WTC11 (cell line): ENCODE measurements around the gene CRTC3. TPM values are rescaled to one million over a fixed set of nuclear protein-coding genes. Genes with fewer than 3 reads are reported as not detected.

ENCODE experiments used
- ATAC-seq: fragments of 200-7000 bp; cut with Tn5 transposase; 2 replicates; pipeline ENCODE4 v1.10.0; 2021; ENCODE audit warnings: mild to moderate bottlenecking, moderate library complexity
- CTCF ChIA-PET: fragments of 300-600 bp; sonication (Branson Sonifier 250); formaldehyde crosslinking; loops from one replicate; lab custom pipeline; 2021; ENCODE audit warnings: antibody characterized with exemption; lab: Charles Lee
- POLR2A ChIA-PET: fragments of 350-600 bp; sonication (Branson Sonifier 250); formaldehyde crosslinking; loops from one replicate; lab custom pipeline; 2021; ENCODE audit warnings: antibody characterized with exemption; lab: Charles Lee
- DNase-seq: peaks from one replicate; pipeline ENCODE4 v3.0.0; 2021; ENCODE audit warnings: low spot score
- H3K27ac Mint-ChIP-seq: 2 replicates; pipeline ENCODE4 v1.8.0; 2021; ENCODE audit warnings: mixed read lengths
- H3K27me3 Mint-ChIP-seq: 2 replicates; pipeline ENCODE4 v1.8.0; 2021; ENCODE audit warnings: low read depth, mild to moderate bottlenecking, moderate library complexity, mixed read lengths
- H3K36me3 Mint-ChIP-seq: 2 replicates; pipeline ENCODE4 v1.8.0; 2021; ENCODE audit warnings: mixed read lengths
- H3K4me1 Mint-ChIP-seq: 2 replicates; pipeline ENCODE4 v1.8.0; 2022; ENCODE audit warnings: mixed read lengths
- H3K4me3 Mint-ChIP-seq: 2 replicates; pipeline ENCODE4 v1.8.0; 2021; ENCODE audit warnings: mild to moderate bottlenecking, moderate library complexity, mixed read lengths
- H3K9me3 Mint-ChIP-seq: 2 replicates; pipeline ENCODE4 v1.8.0; 2021; ENCODE audit warnings: mixed read lengths
- ATF1 ChIP-seq: sonication (generic); formaldehyde crosslinking; IDR thresholded peaks from 2 replicates; pipeline ENCODE4 v1.8.1; 2023; ENCODE audit warnings: mild to moderate bottlenecking, moderate library complexity, missing genetic modification reagents
- CTCF ChIP-seq: fragments of 200-600 bp; IDR thresholded peaks from 2 replicates; pipeline ENCODE4 v1.8.0; 2022; ENCODE audit warnings: antibody characterized with exemption
- FOXJ3 ChIP-seq: sonication (generic); formaldehyde crosslinking; IDR thresholded peaks from 2 replicates; pipeline ENCODE4 v1.9.0; 2021; ENCODE audit warnings: missing genetic modification reagents, mild to moderate bottlenecking, borderline replicate concordance
- MYBL2 ChIP-seq: sonication (generic); formaldehyde crosslinking; IDR thresholded peaks from 2 replicates; pipeline ENCODE4 v1.8.1; 2023; ENCODE audit warnings: mild to moderate bottlenecking, moderate library complexity, missing genetic modification reagents
- NFYB ChIP-seq: sonication (generic); formaldehyde crosslinking; conservative IDR thresholded peaks from 2 replicates; pipeline ENCODE4 v1.8.0; 2022; ENCODE audit warnings: low read depth, missing genetic modification reagents
- NR3C1 ChIP-seq: sonication (generic); formaldehyde crosslinking; conservative IDR thresholded peaks from 2 replicates; pipeline ENCODE4 v1.8.1; 2023; ENCODE audit warnings: low read depth, mild to moderate bottlenecking, missing genetic modification reagents
- OVOL2 ChIP-seq: fragments of 250-450 bp; sonication (Bioruptor Pico); IDR thresholded peaks from 2 replicates; pipeline ENCODE4 v1.9.0; 2021; ENCODE audit warnings: mild to moderate bottlenecking, borderline replicate concordance
- TEAD4 ChIP-seq: sonication (generic); formaldehyde crosslinking; IDR thresholded peaks from 2 replicates; pipeline ENCODE4 v1.8.0; 2022; ENCODE audit warnings: mild to moderate bottlenecking, missing genetic modification reagents
- ZBTB21 ChIP-seq: sonication (generic); formaldehyde crosslinking; IDR thresholded peaks from 2 replicates; pipeline ENCODE4 v1.8.1; 2023; ENCODE audit warnings: mild to moderate bottlenecking, missing genetic modification reagents, borderline replicate concordance
- ZMAT4 ChIP-seq: fragments of 250-450 bp; sonication (Bioruptor Pico); IDR thresholded peaks from 2 replicates; pipeline ENCODE4 v1.9.0; 2021; ENCODE audit warnings: mild to moderate bottlenecking
- ZNF138 ChIP-seq: sonication (generic); formaldehyde crosslinking; conservative IDR thresholded peaks from 2 replicates; pipeline ENCODE4 v1.8.1; 2022; ENCODE audit warnings: mild to moderate bottlenecking, moderate library complexity, missing genetic modification reagents
- ZNF423 ChIP-seq: fragments of 250-450 bp; sonication (Bioruptor Pico); IDR thresholded peaks from 2 replicates; pipeline ENCODE4 v2.1.2; 2022; ENCODE audit warnings: mild to moderate bottlenecking, moderate library complexity
- ZNF425 ChIP-seq: fragments of 250-450 bp; sonication (Bioruptor Pico); conservative IDR thresholded peaks from 2 replicates; pipeline ENCODE4 v1.9.0; 2021; ENCODE audit warnings: mild to moderate bottlenecking
- ZNF671 ChIP-seq: fragments of 250-450 bp; sonication (Bioruptor Pico); IDR thresholded peaks from 2 replicates; pipeline ENCODE4 v1.8.0; 2021; ENCODE audit warnings: mild to moderate bottlenecking
- total RNA-seq: library from RNA; stranded (reverse); gene quantifications from 3 replicates; pipeline ENCODE4 v1.2.3, GENCODE V29; 2021
- TF ChIP-seq, protein P1 (sequence below): sonication (generic); formaldehyde crosslinking; IDR thresholded peaks from 2 replicates; pipeline ENCODE4 v1.8.1; 2023; ENCODE audit warnings: mild to moderate bottlenecking, missing genetic modification reagents
- TF ChIP-seq, protein P2 (sequence below): sonication (generic); formaldehyde crosslinking; IDR thresholded peaks from 2 replicates; pipeline ENCODE4 v1.8.0; 2023; ENCODE audit warnings: missing genetic modification reagents, mild to moderate bottlenecking, borderline replicate concordance
- TF ChIP-seq, protein P3 (sequence below): sonication (generic); formaldehyde crosslinking; conservative IDR thresholded peaks from 2 replicates; pipeline ENCODE4 v1.8.1; 2023; ENCODE audit warnings: mild to moderate bottlenecking, low read depth, missing genetic modification reagents, moderate library complexity
- TF ChIP-seq, protein P4 (sequence below): sonication (generic); formaldehyde crosslinking; IDR thresholded peaks from 2 replicates; pipeline ENCODE4 v1.8.1; 2022; ENCODE audit warnings: low read depth, mild to moderate bottlenecking, moderate library complexity, missing genetic modification reagents, borderline replicate concordance
- TF ChIP-seq, protein P5 (sequence below): sonication (generic); formaldehyde crosslinking; IDR thresholded peaks from 2 replicates; pipeline ENCODE4 v1.8.1; 2023; ENCODE audit warnings: mild to moderate bottlenecking, missing genetic modification reagents, moderate library complexity

CRTC3 gene
- total RNA-seq, 1 experiment from 2014 or later: 8.4 TPM

DNA sequence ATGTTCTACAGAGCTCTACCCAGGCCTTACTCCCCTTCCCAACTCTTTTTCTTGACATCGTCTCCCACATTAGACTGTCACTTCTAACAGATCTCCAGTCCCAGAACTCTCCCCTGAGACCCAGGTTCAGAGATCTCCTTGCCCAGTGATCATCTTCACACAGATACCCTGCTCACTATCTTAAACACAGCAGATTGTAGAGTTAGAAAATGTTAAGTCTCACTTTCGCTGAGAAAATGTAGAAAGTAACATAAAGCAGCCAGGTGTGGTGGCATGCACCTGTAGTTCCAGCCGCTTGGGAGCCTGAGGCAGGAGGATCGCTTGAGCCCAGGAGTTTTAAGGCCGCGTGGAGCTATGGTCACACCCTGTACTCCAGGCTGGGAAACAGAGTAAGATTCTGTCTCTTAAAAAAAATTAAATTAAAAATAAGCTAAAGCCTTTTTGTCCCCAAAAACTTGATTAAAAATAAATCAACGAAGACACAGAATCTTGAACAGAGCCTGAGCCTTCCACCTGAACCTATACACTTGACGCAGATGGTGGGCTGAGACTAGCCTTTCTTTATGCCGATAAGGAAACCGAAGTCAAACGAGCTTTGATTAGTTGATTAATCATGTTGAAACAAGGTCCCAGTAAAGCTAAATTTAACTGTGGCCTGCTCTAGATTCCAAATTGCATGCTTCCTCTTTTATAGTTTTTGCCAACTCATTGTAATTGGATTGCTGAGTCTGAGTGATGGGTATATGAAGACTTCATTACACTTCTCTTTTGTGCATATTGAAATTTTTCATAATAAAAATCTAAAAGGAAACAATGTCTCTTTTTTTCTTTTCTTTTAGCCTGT lies 156.1 kb downstream of the CRTC3 start:
- H3K27ac Mint-ChIP-seq: no peak overlapping the region

More for the DNA sequence above, 156.1 kb downstream of the CRTC3 start:
- Mint-ChIP-seq H3K4me3 (no peak overlapping the region), H3K27me3 (no peaks in the 10 kb centered on the region), H3K4me1 (0 out of 2 replicates have a peak, but pooled peaks cover 3% of the 10 kb centered on the region), H3K36me3 (peaks cover 2% of the 10 kb centered on the region), H3K9me3 (peaks cover 8% of the 10 kb centered on the region)
- DNase-seq (no peak), ATAC-seq (no peak)
- TF ChIP-seq OVOL2 (CRISPR knock-in tag) (no peak), ATF1 (CRISPR knock-in tag) (no peak), TEAD4 (CRISPR knock-in tag) (no peak), NFYB (CRISPR knock-in tag) (no peak), ZNF671 (CRISPR knock-in tag) (no peak), MYBL2 (CRISPR knock-in tag) (no peak), ZBTB21 (CRISPR knock-in tag) (no peak), ZNF138 (CRISPR knock-in tag) (no peak), FOXJ3 (no peak), NR3C1 (no peak), ZNF423 (CRISPR knock-in tag) (no peak), ZNF425 (CRISPR knock-in tag) (no peak), ZMAT4 (CRISPR knock-in tag) (no peak), CTCF (no peak)
- TF ChIP-seq, protein P1, sequence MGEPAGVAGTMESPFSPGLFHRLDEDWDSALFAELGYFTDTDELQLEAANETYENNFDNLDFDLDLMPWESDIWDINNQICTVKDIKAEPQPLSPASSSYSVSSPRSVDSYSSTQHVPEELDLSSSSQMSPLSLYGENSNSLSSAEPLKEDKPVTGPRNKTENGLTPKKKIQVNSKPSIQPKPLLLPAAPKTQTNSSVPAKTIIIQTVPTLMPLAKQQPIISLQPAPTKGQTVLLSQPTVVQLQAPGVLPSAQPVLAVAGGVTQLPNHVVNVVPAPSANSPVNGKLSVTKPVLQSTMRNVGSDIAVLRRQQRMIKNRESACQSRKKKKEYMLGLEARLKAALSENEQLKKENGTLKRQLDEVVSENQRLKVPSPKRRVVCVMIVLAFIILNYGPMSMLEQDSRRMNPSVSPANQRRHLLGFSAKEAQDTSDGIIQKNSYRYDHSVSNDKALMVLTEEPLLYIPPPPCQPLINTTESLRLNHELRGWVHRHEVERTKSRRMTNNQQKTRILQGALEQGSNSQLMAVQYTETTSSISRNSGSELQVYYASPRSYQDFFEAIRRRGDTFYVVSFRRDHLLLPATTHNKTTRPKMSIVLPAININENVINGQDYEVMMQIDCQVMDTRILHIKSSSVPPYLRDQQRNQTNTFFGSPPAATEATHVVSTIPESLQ (CRISPR knock-in tag): no peak
- TF ChIP-seq, protein P2, sequence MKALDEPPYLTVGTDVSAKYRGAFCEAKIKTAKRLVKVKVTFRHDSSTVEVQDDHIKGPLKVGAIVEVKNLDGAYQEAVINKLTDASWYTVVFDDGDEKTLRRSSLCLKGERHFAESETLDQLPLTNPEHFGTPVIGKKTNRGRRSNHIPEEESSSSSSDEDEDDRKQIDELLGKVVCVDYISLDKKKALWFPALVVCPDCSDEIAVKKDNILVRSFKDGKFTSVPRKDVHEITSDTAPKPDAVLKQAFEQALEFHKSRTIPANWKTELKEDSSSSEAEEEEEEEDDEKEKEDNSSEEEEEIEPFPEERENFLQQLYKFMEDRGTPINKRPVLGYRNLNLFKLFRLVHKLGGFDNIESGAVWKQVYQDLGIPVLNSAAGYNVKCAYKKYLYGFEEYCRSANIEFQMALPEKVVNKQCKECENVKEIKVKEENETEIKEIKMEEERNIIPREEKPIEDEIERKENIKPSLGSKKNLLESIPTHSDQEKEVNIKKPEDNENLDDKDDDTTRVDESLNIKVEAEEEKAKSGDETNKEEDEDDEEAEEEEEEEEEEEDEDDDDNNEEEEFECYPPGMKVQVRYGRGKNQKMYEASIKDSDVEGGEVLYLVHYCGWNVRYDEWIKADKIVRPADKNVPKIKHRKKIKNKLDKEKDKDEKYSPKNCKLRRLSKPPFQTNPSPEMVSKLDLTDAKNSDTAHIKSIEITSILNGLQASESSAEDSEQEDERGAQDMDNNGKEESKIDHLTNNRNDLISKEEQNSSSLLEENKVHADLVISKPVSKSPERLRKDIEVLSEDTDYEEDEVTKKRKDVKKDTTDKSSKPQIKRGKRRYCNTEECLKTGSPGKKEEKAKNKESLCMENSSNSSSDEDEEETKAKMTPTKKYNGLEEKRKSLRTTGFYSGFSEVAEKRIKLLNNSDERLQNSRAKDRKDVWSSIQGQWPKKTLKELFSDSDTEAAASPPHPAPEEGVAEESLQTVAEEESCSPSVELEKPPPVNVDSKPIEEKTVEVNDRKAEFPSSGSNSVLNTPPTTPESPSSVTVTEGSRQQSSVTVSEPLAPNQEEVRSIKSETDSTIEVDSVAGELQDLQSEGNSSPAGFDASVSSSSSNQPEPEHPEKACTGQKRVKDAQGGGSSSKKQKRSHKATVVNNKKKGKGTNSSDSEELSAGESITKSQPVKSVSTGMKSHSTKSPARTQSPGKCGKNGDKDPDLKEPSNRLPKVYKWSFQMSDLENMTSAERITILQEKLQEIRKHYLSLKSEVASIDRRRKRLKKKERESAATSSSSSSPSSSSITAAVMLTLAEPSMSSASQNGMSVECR (CRISPR knock-in tag): no peak
- TF ChIP-seq, protein P3, sequence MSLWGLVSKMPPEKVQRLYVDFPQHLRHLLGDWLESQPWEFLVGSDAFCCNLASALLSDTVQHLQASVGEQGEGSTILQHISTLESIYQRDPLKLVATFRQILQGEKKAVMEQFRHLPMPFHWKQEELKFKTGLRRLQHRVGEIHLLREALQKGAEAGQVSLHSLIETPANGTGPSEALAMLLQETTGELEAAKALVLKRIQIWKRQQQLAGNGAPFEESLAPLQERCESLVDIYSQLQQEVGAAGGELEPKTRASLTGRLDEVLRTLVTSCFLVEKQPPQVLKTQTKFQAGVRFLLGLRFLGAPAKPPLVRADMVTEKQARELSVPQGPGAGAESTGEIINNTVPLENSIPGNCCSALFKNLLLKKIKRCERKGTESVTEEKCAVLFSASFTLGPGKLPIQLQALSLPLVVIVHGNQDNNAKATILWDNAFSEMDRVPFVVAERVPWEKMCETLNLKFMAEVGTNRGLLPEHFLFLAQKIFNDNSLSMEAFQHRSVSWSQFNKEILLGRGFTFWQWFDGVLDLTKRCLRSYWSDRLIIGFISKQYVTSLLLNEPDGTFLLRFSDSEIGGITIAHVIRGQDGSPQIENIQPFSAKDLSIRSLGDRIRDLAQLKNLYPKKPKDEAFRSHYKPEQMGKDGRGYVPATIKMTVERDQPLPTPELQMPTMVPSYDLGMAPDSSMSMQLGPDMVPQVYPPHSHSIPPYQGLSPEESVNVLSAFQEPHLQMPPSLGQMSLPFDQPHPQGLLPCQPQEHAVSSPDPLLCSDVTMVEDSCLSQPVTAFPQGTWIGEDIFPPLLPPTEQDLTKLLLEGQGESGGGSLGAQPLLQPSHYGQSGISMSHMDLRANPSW (CRISPR knock-in tag): no peak
- TF ChIP-seq, protein P4, sequence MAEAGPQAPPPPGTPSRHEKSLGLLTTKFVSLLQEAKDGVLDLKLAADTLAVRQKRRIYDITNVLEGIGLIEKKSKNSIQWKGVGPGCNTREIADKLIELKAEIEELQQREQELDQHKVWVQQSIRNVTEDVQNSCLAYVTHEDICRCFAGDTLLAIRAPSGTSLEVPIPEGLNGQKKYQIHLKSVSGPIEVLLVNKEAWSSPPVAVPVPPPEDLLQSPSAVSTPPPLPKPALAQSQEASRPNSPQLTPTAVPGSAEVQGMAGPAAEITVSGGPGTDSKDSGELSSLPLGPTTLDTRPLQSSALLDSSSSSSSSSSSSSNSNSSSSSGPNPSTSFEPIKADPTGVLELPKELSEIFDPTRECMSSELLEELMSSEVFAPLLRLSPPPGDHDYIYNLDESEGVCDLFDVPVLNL (CRISPR knock-in tag): no peak
- TF ChIP-seq, protein P5, sequence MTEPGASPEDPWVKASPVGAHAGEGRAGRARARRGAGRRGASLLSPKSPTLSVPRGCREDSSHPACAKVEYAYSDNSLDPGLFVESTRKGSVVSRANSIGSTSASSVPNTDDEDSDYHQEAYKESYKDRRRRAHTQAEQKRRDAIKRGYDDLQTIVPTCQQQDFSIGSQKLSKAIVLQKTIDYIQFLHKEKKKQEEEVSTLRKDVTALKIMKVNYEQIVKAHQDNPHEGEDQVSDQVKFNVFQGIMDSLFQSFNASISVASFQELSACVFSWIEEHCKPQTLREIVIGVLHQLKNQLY (CRISPR knock-in tag): no peak
- ChIA-PET POLR2A (no interaction called here), CTCF (interaction anchor here (0.6 kb wide), 1 partner anchor 43 kb away, joined by 3 read pairs; no protein-coding TSS in a partner anchor)
